ENCODE data around the gene SH3PXD2A.

SH3PXD2A gene

GRCh38 chr10:103837370-103838069 lies 17.9 kb downstream of the SH3PXD2A start:
- ATAC-seq (replicated peaks) (peak; percentile 39 to 42), DNase-seq (no peak)
- H3K36me3 Mint-ChIP-seq = no peaks in the 10 kb centered on the region
- H3K4me1 Mint-ChIP-seq = peaks cover 2 to 6% of the 10 kb centered on the region in 2 donors
- H3K27ac Mint-ChIP-seq = no peak overlapping the region
- peaks cover 0 to 2% of the 10 kb centered on the region in 2 donors for H3K27me3 Mint-ChIP-seq
- no peaks in the 10 kb centered on the region for H3K9me3 Mint-ChIP-seq
- no peak overlapping the region for H3K4me3 Mint-ChIP-seq

- ATAC-seq (replicated peaks) (no peak), DNase-seq (no peak)
- Mint-ChIP-seq H3K27ac (no peak overlapping the region), H3K4me3 (no peak overlapping the region), H3K9me3 (no peaks in the 10 kb centered on the region), H3K27me3 (no peaks in the 10 kb centered on the region), H3K36me3 (no peaks in the 10 kb centered on the region), H3K4me1 (peaks cover 2 to 6% of the 10 kb centered on the region in 2 donors)
Observed at GRCh38 chr10:103836861-103837260, 18.5 kb downstream of the SH3PXD2A start.

GRCh38 chr10:103836273-103836672 lies 19.1 kb downstream of the SH3PXD2A start:
- H3K4me3 Mint-ChIP-seq = no peak overlapping the region
- no peaks in the 10 kb centered on the region for H3K9me3 Mint-ChIP-seq
- H3K27me3 Mint-ChIP-seq = no peaks in the 10 kb centered on the region
- H3K27ac Mint-ChIP-seq = no peak overlapping the region
- ATAC-seq (replicated peaks) (no peak), DNase-seq (no peak)
- H3K4me1 Mint-ChIP-seq = peaks cover 2 to 6% of the 10 kb centered on the region in 2 donors
- H3K36me3 Mint-ChIP-seq = no peaks in the 10 kb centered on the region

- Mint-ChIP-seq H3K27me3 (no peaks in the 10 kb centered on the region), H3K4me1 (peaks cover 2 to 6% of the 10 kb centered on the region in 2 donors), H3K27ac (no peak overlapping the region), H3K9me3 (no peaks in the 10 kb centered on the region), H3K4me3 (no peak overlapping the region), H3K36me3 (no peaks in the 10 kb centered on the region)
- no peak for ATAC-seq (replicated peaks)
- DNase-seq = no peak
Observed at GRCh38 chr10:103835096-103836050, 20.0 kb downstream of the SH3PXD2A start.

GRCh38 chr10:103834436-103835095 lies 20.8 kb downstream of the SH3PXD2A start:
- Mint-ChIP-seq H3K4me3 (no peak overlapping the region), H3K27me3 (no peaks in the 10 kb centered on the region), H3K9me3 (no peaks in the 10 kb centered on the region), H3K27ac (no peak overlapping the region), H3K4me1 (peaks cover 2 to 6% of the 10 kb centered on the region in 2 donors), H3K36me3 (no peaks in the 10 kb centered on the region)
- DNase-seq = no peak
- no peak for ATAC-seq (replicated peaks)

GRCh38 chr10:103833731-103834365 lies 21.5 kb downstream of the SH3PXD2A start:
- Mint-ChIP-seq H3K36me3 (no peaks in the 10 kb centered on the region), H3K4me1 (peaks cover 3 to 9% of the 10 kb centered on the region in 2 donors), H3K27ac (no peak overlapping the region), H3K27me3 (no peaks in the 10 kb centered on the region), H3K9me3 (no peaks in the 10 kb centered on the region), H3K4me3 (no peak overlapping the region)
- DNase-seq = no peak
- ATAC-seq (replicated peaks) = no peak

GRCh38 chr10:103832806-103833205 lies 22.6 kb downstream of the SH3PXD2A start:
- H3K4me1 Mint-ChIP-seq = peaks cover 6 to 8% of the 10 kb centered on the region in 2 donors
- H3K27me3 Mint-ChIP-seq = peaks cover 0 to 3% of the 10 kb centered on the region in 2 donors
- DNase-seq (no peak), ATAC-seq (replicated peaks) (no peak)
- H3K4me3 Mint-ChIP-seq = no peak overlapping the region
- H3K27ac Mint-ChIP-seq = no peak overlapping the region
- no peaks in the 10 kb centered on the region for H3K36me3 Mint-ChIP-seq
- no peaks in the 10 kb centered on the region for H3K9me3 Mint-ChIP-seq

GRCh38 chr10:103829838-103830465 lies 25.4 kb downstream of the SH3PXD2A start:
- ATAC-seq (replicated peaks) = no peak
- H3K27ac Mint-ChIP-seq = no peak overlapping the region
- H3K27me3 Mint-ChIP-seq = peaks cover 0 to 4% of the 10 kb centered on the region in 2 donors
- H3K9me3 Mint-ChIP-seq = no peaks in the 10 kb centered on the region
- H3K36me3 Mint-ChIP-seq = no peaks in the 10 kb centered on the region
- H3K4me3 Mint-ChIP-seq = no peak overlapping the region
- peaks cover 4 to 5% of the 10 kb centered on the region in 2 donors for H3K4me1 Mint-ChIP-seq
- no peak for DNase-seq

GRCh38 chr10:103829278-103829677 lies 26.1 kb downstream of the SH3PXD2A start:
- Mint-ChIP-seq H3K9me3 (no peaks in the 10 kb centered on the region), H3K36me3 (no peaks in the 10 kb centered on the region), H3K4me1 (peaks cover 6% of the 10 kb centered on the region in 2 donors), H3K4me3 (no peak overlapping the region), H3K27ac (no peak overlapping the region), H3K27me3 (peaks cover 4 to 9% of the 10 kb centered on the region in 2 donors)
- ATAC-seq (replicated peaks) (no peak), DNase-seq (no peak)

- H3K36me3 Mint-ChIP-seq = no peaks in the 10 kb centered on the region
- H3K4me3 Mint-ChIP-seq = no peak overlapping the region
- peaks cover 10 to 13% of the 10 kb centered on the region in 2 donors for H3K27me3 Mint-ChIP-seq
- DNase-seq (no peak), ATAC-seq (replicated peaks) (no peak)
- no peaks in the 10 kb centered on the region for H3K9me3 Mint-ChIP-seq
- H3K27ac Mint-ChIP-seq = no peak overlapping the region
- H3K4me1 Mint-ChIP-seq = peaks cover 6 to 12% of the 10 kb centered on the region in 2 donors
Observed at GRCh38 chr10:103828587-103829197, 26.7 kb downstream of the SH3PXD2A start.

GRCh38 chr10:103828107-103828506 lies 27.3 kb downstream of the SH3PXD2A start:
- peaks cover 14 to 16% of the 10 kb centered on the region in 2 donors for H3K27me3 Mint-ChIP-seq
- no peaks in the 10 kb centered on the region for H3K36me3 Mint-ChIP-seq
- H3K4me1 Mint-ChIP-seq = peaks cover 6 to 15% of the 10 kb centered on the region in 2 donors
- H3K27ac Mint-ChIP-seq = no peak overlapping the region
- no peaks in the 10 kb centered on the region for H3K9me3 Mint-ChIP-seq
- DNase-seq (no peak), ATAC-seq (replicated peaks) (no peak)
- no peak overlapping the region for H3K4me3 Mint-ChIP-seq

- Mint-ChIP-seq H3K4me1 (peaks cover 6 to 15% of the 10 kb centered on the region in 2 donors), H3K36me3 (no peaks in the 10 kb centered on the region), H3K4me3 (no peak overlapping the region), H3K27ac (no peak overlapping the region), H3K27me3 (peaks cover 14 to 16% of the 10 kb centered on the region in 2 donors), H3K9me3 (no peaks in the 10 kb centered on the region)
- DNase-seq (no peak), ATAC-seq (replicated peaks) (no peak)
Observed at GRCh38 chr10:103826885-103827284, 28.5 kb downstream of the SH3PXD2A start.

GRCh38 chr10:103824281-103824680 lies 31.1 kb downstream of the SH3PXD2A start:
- Mint-ChIP-seq H3K27ac (no peak overlapping the region), H3K4me3 (no peak overlapping the region), H3K9me3 (no peaks in the 10 kb centered on the region), H3K4me1 (peaks cover 6 to 15% of the 10 kb centered on the region in 2 donors), H3K36me3 (no peaks in the 10 kb centered on the region), H3K27me3 (peaks cover 21 to 25% of the 10 kb centered on the region in 2 donors)
- DNase-seq (no peak), ATAC-seq (replicated peaks) (no peak)

Data from stimulated activated naive B cell treated with anti-CD40 and anti-IgM and Interleukin-4, amounts not matched to agents 10 μg/mL and 1 μg/mL and 100 μg/mL, for 72 hours (primary cell).